BJ (cell line): Measurements from ENCODE around the gene RNASE8. TPM values are rescaled to one million over a fixed set of nuclear protein-coding genes. Genes with fewer than 3 reads are reported as not detected.
A peak's percentile ranks its signal among the peaks of the same experiment; 100 is the strongest.

Experiments
- CTCF ChIA-PET: fragments of 350-600 bp; formaldehyde crosslinking; extraction: SDS; loops from one replicate; lab custom pipeline; 2021; ENCODE audit warnings: antibody characterized with exemption, inconsistent platforms; lab: Yijun Ruan, JAX
- POLR2A ChIA-PET: fragments of 300-600 bp; sonication (Branson Sonifier 250); formaldehyde crosslinking; extraction: SDS; loops from one replicate; lab custom pipeline; 2021; ENCODE audit warnings: antibody characterized with exemption; lab: Charles Lee
- DNase-seq: peaks from one replicate; pipeline ENCODE4 v3.0.0-alpha.2; 2011; ENCODE audit warnings: low read depth
- H3K27me3 ChIP-seq: 2 replicates; pipeline ENCODE4 v1.6.0; 2011; ENCODE audit warnings: low read length; ENCODE audit not compliant: control insufficient read depth, insufficient read depth
- H3K36me3 ChIP-seq: 2 replicates; pipeline ENCODE4 v1.5.1; 2011; ENCODE audit warnings: low read length; ENCODE audit not compliant: control insufficient read depth, insufficient read depth
- H3K4me3 ChIP-seq: 2 replicates; pipeline ENCODE4 v1.5.1; 2011; ENCODE audit warnings: low read depth, mild to moderate bottlenecking, control low read depth, low read length
- polyA plus RNA-seq: library from polyadenylated mRNA; depleted of rRNA; stranded (reverse); fragments of >200 nt; gene quantifications from 2 replicates; pipeline ENCODE4 v1.2.3, GENCODE V29; 2011; rRNA removed
- TF ChIP-seq, protein P1 (sequence below): IDR thresholded peaks from 2 replicates; pipeline ENCODE4 v1.5.1; 2011; ENCODE audit warnings: low read depth, mild to moderate bottlenecking, control low read depth, inconsistent platforms, low read length, moderate library complexity; ENCODE audit not compliant: insufficient read depth

The RNASE8 gene
- polyA plus RNA-seq, 1 experiment = not detected

DNA sequence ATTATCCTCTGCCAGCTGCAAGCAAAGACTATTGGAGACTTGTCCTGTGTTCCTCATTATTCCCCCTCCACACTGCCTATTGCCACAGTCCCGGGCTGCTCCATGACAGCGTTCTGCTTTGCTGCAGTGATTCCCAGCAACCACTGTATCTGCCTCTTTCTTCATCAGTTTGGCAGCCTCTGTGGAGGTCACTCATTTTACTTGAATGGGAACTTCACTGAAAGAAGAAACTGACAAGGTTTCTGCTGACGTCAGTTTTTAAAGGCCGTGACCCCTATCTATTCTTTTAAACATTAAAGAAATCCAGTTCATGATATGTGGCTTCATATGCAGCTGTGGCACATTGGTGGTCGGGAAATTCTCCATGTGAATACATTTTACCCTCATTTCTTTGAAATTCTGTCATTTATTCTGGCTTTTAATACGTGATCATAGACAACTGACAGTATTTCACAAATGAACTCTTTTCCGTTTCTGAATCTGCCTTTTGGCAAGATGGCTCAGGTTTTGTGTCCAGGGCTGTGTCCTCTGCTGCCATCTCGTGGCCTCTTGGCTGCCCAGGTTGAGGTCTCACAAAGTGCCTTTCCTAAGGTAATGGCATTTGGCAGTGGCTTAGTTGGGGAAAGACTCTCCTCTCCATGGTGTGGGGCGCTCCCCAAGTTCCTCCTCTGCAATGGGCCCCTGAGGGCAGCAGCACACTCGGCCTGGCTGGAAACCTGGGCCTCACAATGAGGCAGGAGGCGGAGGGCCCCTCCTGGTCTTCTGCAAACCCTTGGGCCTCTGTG lies 49.1 kb downstream of the RNASE8 start:
- POLR2A ChIA-PET = no interaction called here
- Histone ChIP-seq H3K27me3 (no peaks in the 10 kb centered on the region), H3K4me3 (no peak overlapping the region), H3K36me3 (no peaks in the 10 kb centered on the region)
- CTCF ChIA-PET = interaction anchor here (0.7 to 14.7 kb wide), 13 partner anchors 12 to 102 kb away, joined by 3 to 233 read pairs (median 5); partner anchors contain the start of gene ARHGEF40
- no peak for DNase-seq
- TF ChIP-seq, protein P1, sequence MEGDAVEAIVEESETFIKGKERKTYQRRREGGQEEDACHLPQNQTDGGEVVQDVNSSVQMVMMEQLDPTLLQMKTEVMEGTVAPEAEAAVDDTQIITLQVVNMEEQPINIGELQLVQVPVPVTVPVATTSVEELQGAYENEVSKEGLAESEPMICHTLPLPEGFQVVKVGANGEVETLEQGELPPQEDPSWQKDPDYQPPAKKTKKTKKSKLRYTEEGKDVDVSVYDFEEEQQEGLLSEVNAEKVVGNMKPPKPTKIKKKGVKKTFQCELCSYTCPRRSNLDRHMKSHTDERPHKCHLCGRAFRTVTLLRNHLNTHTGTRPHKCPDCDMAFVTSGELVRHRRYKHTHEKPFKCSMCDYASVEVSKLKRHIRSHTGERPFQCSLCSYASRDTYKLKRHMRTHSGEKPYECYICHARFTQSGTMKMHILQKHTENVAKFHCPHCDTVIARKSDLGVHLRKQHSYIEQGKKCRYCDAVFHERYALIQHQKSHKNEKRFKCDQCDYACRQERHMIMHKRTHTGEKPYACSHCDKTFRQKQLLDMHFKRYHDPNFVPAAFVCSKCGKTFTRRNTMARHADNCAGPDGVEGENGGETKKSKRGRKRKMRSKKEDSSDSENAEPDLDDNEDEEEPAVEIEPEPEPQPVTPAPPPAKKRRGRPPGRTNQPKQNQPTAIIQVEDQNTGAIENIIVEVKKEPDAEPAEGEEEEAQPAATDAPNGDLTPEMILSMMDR = peak; percentile 97

DNA sequence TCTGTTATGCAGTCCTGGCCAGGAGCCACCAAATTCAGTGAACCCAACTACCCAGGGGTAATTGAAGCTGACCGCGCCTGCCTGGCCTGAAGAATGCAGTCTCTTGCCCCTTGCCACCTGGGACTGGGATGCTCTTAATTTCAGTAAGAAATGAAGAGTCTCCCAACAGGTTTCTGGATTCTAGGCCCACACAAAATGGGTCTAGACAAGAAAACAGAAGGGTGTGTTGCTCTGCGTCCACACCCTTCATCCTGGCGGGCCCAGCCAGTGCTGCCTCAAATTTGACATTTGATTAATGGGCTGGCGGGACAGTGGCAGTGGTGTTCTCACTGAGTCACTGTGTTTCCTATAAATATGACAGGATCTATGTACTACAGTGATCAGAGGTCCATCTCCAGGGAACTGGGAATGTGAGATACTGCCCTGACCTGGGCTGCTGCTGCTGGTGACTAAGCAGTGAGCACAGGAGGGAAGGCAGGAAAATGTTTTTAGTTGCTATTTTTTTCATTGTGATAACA lies 49.7 kb downstream of the RNASE8 start:
- POLR2A ChIA-PET = no interaction called here
- CTCF ChIA-PET = interaction anchor here (0.8 to 14.7 kb wide), 7 partner anchors 12 to 103 kb away, joined by 3 to 233 read pairs (median 100); partner anchors contain the start of gene ARHGEF40
- TF ChIP-seq, protein P1 = no peak

More for the DNA sequence above, 49.7 kb downstream of the RNASE8 start:
- Histone ChIP-seq H3K4me3 (no peak overlapping the region), H3K36me3 (no peaks in the 10 kb centered on the region), H3K27me3 (no peaks in the 10 kb centered on the region)
- no peak for DNase-seq

Other genes starting within 250 kb of the RNASE8 start
- gene RNASE3, start 166.4 kb upstream of the RNASE8 start, polyA plus RNA-seq = not detected in 2 replicates
- gene RNASE2, start 102.3 kb upstream of the RNASE8 start, polyA plus RNA-seq = not detected in 2 replicates
- gene METTL17, start 67.8 kb upstream of the RNASE8 start, polyA plus RNA-seq = 49.8 and 56.2 TPM in 2 replicates
- not detected in 2 replicates for gene SLC39A2, start 58.5 kb upstream of the RNASE8 start, polyA plus RNA-seq
- 0.83 and 1.1 TPM in 2 replicates for gene NDRG2, start 32.8 kb upstream of the RNASE8 start, polyA plus RNA-seq
- not detected in 2 replicates for gene TPPP2, start 27.6 kb upstream of the RNASE8 start, polyA plus RNA-seq
- gene RNASE13, start 23.0 kb upstream of the RNASE8 start, polyA plus RNA-seq = not detected in 2 replicates
- gene RNASE7, start 15.5 kb upstream of the RNASE8 start, polyA plus RNA-seq = not detected in 2 replicates
- 40.4 and 62.7 TPM in 2 replicates for gene ARHGEF40, start 12.5 kb downstream of the RNASE8 start, polyA plus RNA-seq
- 10.5 and 12.2 TPM in 2 replicates for gene ZNF219, start 40.8 kb downstream of the RNASE8 start, polyA plus RNA-seq
- 0.55 and 0.75 TPM in 2 replicates for gene TMEM253, start 43.2 kb downstream of the RNASE8 start, polyA plus RNA-seq
- gene OR5AU1, start 98.2 kb downstream of the RNASE8 start, polyA plus RNA-seq = not detected in 2 replicates
- gene HNRNPC, start 211.6 kb downstream of the RNASE8 start, polyA plus RNA-seq = 540 and 712 TPM in 2 replicates
- gene RPGRIP1, start 222.3 kb downstream of the RNASE8 start, polyA plus RNA-seq = not detected in 2 replicates